ENCODE results near the gene CACNA1A. TPM values are rescaled to one million over a fixed set of nuclear protein-coding genes. Genes with fewer than 3 reads are reported as not detected.

The CACNA1A gene
- total RNA-seq, 1 donor from 2014 or later, result 7.7 TPM

DNA sequence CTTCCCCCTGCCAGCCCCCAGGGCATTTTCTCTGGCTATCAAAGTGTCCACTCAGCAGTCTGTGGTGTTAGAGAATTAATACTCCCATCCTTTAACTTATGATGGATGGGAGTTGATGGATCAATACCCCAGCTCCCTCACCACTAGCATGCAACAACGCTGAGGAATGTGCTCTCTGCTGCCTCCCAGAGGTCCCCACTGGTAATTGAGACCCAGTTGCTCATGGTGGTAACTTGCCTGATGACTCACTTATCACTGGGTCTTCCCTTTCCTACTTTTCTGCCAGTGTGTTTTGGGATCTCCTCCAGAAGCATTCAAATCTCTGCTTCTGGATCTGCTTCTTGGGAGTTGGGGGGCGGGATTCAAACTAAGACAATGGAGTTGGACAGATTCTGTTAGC lies 20.3 kb upstream of the CACNA1A start:
- TF ChIP-seq, protein P1, sequence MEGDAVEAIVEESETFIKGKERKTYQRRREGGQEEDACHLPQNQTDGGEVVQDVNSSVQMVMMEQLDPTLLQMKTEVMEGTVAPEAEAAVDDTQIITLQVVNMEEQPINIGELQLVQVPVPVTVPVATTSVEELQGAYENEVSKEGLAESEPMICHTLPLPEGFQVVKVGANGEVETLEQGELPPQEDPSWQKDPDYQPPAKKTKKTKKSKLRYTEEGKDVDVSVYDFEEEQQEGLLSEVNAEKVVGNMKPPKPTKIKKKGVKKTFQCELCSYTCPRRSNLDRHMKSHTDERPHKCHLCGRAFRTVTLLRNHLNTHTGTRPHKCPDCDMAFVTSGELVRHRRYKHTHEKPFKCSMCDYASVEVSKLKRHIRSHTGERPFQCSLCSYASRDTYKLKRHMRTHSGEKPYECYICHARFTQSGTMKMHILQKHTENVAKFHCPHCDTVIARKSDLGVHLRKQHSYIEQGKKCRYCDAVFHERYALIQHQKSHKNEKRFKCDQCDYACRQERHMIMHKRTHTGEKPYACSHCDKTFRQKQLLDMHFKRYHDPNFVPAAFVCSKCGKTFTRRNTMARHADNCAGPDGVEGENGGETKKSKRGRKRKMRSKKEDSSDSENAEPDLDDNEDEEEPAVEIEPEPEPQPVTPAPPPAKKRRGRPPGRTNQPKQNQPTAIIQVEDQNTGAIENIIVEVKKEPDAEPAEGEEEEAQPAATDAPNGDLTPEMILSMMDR (IDR thresholded peaks at IDR 0.05), result no peak
- intact Hi-C loops (cut with DNase I), result no loop called here
- Histone ChIP-seq H3K27ac (no peak overlapping the region), H3K4me1 (no peaks in the 10 kb centered on the region), H3K36me3 (no peaks in the 10 kb centered on the region), H3K9me3 (no peaks in the 10 kb centered on the region), H3K27me3 (no peaks in the 10 kb centered on the region), H3K4me3 (no peak overlapping the region)
- no peak for DNase-seq (ENCODE audit: low spot score in 2 of 2)

DNA sequence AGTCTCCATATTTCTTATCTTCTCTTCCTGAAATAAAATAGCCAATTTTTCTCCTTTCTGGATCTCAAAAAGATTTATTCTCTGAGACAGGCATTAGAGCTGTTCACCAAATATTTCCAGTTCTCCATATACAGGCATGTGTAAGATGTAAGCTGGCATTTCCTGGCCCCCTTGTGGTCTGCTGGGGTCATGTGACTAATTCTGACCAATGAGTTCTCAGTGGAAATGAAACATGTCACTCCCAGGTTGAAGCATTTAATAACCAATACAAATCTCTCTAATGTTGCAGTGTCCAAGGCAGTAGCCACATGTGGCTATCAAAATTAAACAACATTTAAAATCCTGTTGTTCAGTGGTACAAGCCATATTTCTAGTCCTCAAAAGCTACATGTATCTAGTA lies 14.8 kb upstream of the CACNA1A start:
- H3K36me3 ChIP-seq, result no peaks in the 10 kb centered on the region
- TF ChIP-seq, protein P1 (IDR thresholded peaks at IDR 0.05), result no peak
- H3K4me1 ChIP-seq, result no peaks in the 10 kb centered on the region
- no peak overlapping the region for H3K27ac ChIP-seq
- H3K4me3 ChIP-seq, result no peak overlapping the region
- H3K27me3 ChIP-seq, result no peaks in the 10 kb centered on the region
- no peak for DNase-seq (ENCODE audit: low spot score in 2 of 2)
- H3K9me3 ChIP-seq, result peaks cover 3 to 4% of the 10 kb centered on the region in 2 donors
- intact Hi-C loops (cut with DNase I), result no loop called here

GRCh38 chr19:13511947-13512346 lies 5.7 kb upstream of the CACNA1A start:
- no peak overlapping the region for H3K27ac ChIP-seq
- no peaks in the 10 kb centered on the region for H3K4me1 ChIP-seq
- TF ChIP-seq, protein P1 (IDR thresholded peaks at IDR 0.05), result no peak
- no peaks in the 10 kb centered on the region for H3K9me3 ChIP-seq
- intact Hi-C loops (cut with DNase I), result no loop called here
- no peak for DNase-seq (ENCODE audit: low spot score in 2 of 2)
- H3K27me3 ChIP-seq, result peaks cover 10% of the 10 kb centered on the region
- H3K4me3 ChIP-seq, result no peak overlapping the region
- H3K36me3 ChIP-seq, result no peaks in the 10 kb centered on the region

DNA sequence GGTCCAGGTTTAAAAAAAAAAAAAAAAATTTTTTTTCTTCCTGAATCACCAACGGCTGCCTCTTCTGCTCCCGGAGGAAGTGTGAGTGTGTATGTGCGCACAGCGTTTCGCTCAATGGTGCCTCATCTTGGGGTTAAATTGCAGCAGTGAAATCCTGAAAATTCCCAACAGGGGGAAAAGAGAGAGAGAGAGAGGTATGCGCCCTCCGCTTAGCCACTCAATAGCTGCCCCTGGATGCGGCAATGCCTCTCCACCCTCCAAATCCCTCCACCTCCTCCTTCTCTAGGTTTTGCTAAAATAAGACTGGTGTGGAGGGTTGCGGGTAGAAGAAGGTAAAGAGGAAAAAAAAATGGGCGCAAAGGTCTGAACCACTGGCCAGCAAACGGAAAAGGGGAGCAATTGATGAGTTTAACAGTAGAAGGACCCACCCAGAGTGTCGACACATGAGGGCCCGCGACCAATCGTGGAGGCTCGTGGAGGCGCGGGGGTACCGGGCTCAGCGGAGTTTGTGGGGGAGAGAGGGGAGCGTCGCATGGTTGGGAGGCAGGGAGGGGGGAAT lies 853 bp upstream of the CACNA1A start:
- peaks cover 10% of the 10 kb centered on the region for H3K27me3 ChIP-seq
- H3K9me3 ChIP-seq, result no peaks in the 10 kb centered on the region
- TF ChIP-seq, protein P1 (IDR thresholded peaks at IDR 0.05), result no peak
- H3K4me3 ChIP-seq, result no peak overlapping the region
- H3K27ac ChIP-seq, result no peak overlapping the region
- no peaks in the 10 kb centered on the region for H3K36me3 ChIP-seq
- intact Hi-C loops (cut with DNase I), result no loop called here
- peaks cover 3 to 4% of the 10 kb centered on the region in 2 donors for H3K4me1 ChIP-seq
- DNase-seq (ENCODE audit: low spot score in 2 of 2), result no peak

- TF ChIP-seq, protein P1 (IDR thresholded peaks at IDR 0.05), result no peak
- Histone ChIP-seq H3K4me1 (peaks cover 3 to 4% of the 10 kb centered on the region in 2 donors), H3K27me3 (peaks cover 10% of the 10 kb centered on the region), H3K9me3 (no peaks in the 10 kb centered on the region), H3K36me3 (no peaks in the 10 kb centered on the region), H3K4me3 (peak overlapping the region; percentile 37 to 58), H3K27ac (no peak overlapping the region)
- intact Hi-C loops (cut with DNase I), result no loop called here
- DNase-seq (ENCODE audit: low spot score in 2 of 2), result no peak
Observed at GRCh38 chr19:13505761-13506470, 363 bp downstream of the CACNA1A start.

All from ascending aorta (tissue), 2 donors.